Hematopoietic multipotent progenitor cell treated with erythropoietin and hydrocortisone succinate and interleukin-3 and kit ligand, for 6 days (in vitro differentiated cells): Measurements from ENCODE around the gene FAM53B.
A peak's percentile ranks its signal among the peaks of the same experiment; 100 is the strongest.
"Not testable (repeated sequence)": the region's sequence is repeated elsewhere in the genome, so short reads cannot be mapped to it uniquely, and the experiment has no call there.

Source experiments
- DNase-seq: peaks from one replicate; pipeline ENCODE4 v3.0.0-alpha.2; 2015

The FAM53B gene

GRCh38 chr10:124595143-124595883 lies 148.9 kb downstream of the FAM53B start:
- DNase-seq: peak; percentile 54

- DNase-seq: no peak
These were observed 149.9 kb downstream of the FAM53B start for GRCh38 chr10:124594240-124594639.

GRCh38 chr10:124593431-124593985 lies 150.7 kb downstream of the FAM53B start:
- DNase-seq: no peak

GRCh38 chr10:124592736-124593430 lies 151.3 kb downstream of the FAM53B start:
- DNase-seq: no peak

GRCh38 chr10:124592101-124592500 lies 152.1 kb downstream of the FAM53B start:
- no peak for DNase-seq

GRCh38 chr10:124591123-124591495 lies 153.1 kb downstream of the FAM53B start:
- DNase-seq: no peak

- DNase-seq: no peak
These were observed 153.7 kb downstream of the FAM53B start for GRCh38 chr10:124590216-124591122.

- DNase-seq: no peak
These were observed 154.6 kb downstream of the FAM53B start for GRCh38 chr10:124589491-124590041.

GRCh38 chr10:124588736-124589490 lies 155.3 kb downstream of the FAM53B start:
- DNase-seq: peak; percentile 94

- DNase-seq: not testable (repeated sequence)
These were observed 155.8 kb downstream of the FAM53B start for GRCh38 chr10:124588341-124588735.

- no peak for DNase-seq
These were observed 156.4 kb downstream of the FAM53B start for GRCh38 chr10:124587811-124588211.

GRCh38 chr10:124586142-124586541 lies 158.0 kb downstream of the FAM53B start:
- no peak for DNase-seq

- DNase-seq: no peak
These were observed 165.2 kb downstream of the FAM53B start for GRCh38 chr10:124579011-124579399.

GRCh38 chr10:124578231-124579010 lies 165.8 kb downstream of the FAM53B start:
- DNase-seq: no peak

- no peak for DNase-seq
These were observed 166.5 kb downstream of the FAM53B start for GRCh38 chr10:124577651-124578050.

- DNase-seq: no peak
These were observed 167.4 kb downstream of the FAM53B start for GRCh38 chr10:124576526-124577420.

GRCh38 chr10:124575107-124576035 lies 168.8 kb downstream of the FAM53B start:
- no peak for DNase-seq

GRCh38 chr10:124574456-124575070 lies 169.6 kb downstream of the FAM53B start:
- DNase-seq: no peak
